Stimulated activated CD8-positive, alpha-beta memory T cell treated with anti-CD3 and anti-CD28 coated beads, Interleukin-7, amount 100 ng/mL, for 1 hour (primary cell): ENCODE data around the gene FAM118B.

Experiments
- DNase-seq, 2 donors: peaks; one replicate each; pipeline ENCODE4 v3.0.0-alpha.2; 2020; ENCODE audit warnings: low read depth in 2 of 2

Gene FAM118B

GRCh38 chr11:126186708-126187529, 24.7 kb upstream of the FAM118B start:
- no peak for DNase-seq

- DNase-seq: no peak
Measured at GRCh38 chr11:126188332-126189108, 23.1 kb upstream of the FAM118B start.

GRCh38 chr11:126189109-126189929, 22.3 kb upstream of the FAM118B start:
- DNase-seq: no peak

GRCh38 chr11:126190792-126191191, 20.8 kb upstream of the FAM118B start:
- DNase-seq: no peak

GRCh38 chr11:126191379-126192073, 20.1 kb upstream of the FAM118B start:
- no peak for DNase-seq

- DNase-seq: no peak
Measured at GRCh38 chr11:126192361-126192760, 19.2 kb upstream of the FAM118B start.

GRCh38 chr11:126193038-126193478, 18.5 kb upstream of the FAM118B start:
- DNase-seq: no peak

GRCh38 chr11:126194121-126194543, 17.4 kb upstream of the FAM118B start:
- DNase-seq: no peak

- DNase-seq: no peak
Measured at GRCh38 chr11:126195119-126195518, 16.5 kb upstream of the FAM118B start.

GRCh38 chr11:126197277-126197939, 14.2 kb upstream of the FAM118B start:
- no peak for DNase-seq

GRCh38 chr11:126198648-126199047, 12.9 kb upstream of the FAM118B start:
- DNase-seq: no peak

GRCh38 chr11:126202646-126203359, 8.8 kb upstream of the FAM118B start:
- no peak for DNase-seq

- no peak for DNase-seq
Measured at GRCh38 chr11:126205359-126205758, 6.2 kb upstream of the FAM118B start.

GRCh38 chr11:126207896-126208295, 3.7 kb upstream of the FAM118B start:
- no peak for DNase-seq

- DNase-seq: no peak
Measured at GRCh38 chr11:126210871-126211235, 729 bp upstream of the FAM118B start.

GRCh38 chr11:126212089-126212660, 593 bp downstream of the FAM118B start:
- no peak for DNase-seq

GRCh38 chr11:126214441-126214840, 2.9 kb downstream of the FAM118B start:
- no peak for DNase-seq

- no peak for DNase-seq
Measured at GRCh38 chr11:126214841-126215240, 3.3 kb downstream of the FAM118B start.

- no peak for DNase-seq
Measured at GRCh38 chr11:126216526-126217305, 5.1 kb downstream of the FAM118B start.
